NCI-H748 treated with DMSO at 0.1 percent for 48 hours (cell line): ENCODE data around the gene CD177.
"Not testable (repeated sequence)": the region's sequence is repeated elsewhere in the genome, so short reads cannot be mapped to it uniquely, and the experiment has no call there.

Source experiments
- DNase-seq: peaks from one replicate; lab custom pipeline; 2025; lab: John Stamatoyannopoulos, UW

The CD177 gene

GRCh38 chr19:43332058-43332922, 21.2 kb upstream of the CD177 start:
- no peak for DNase-seq

- DNase-seq: not testable (repeated sequence)
These were observed 17.0 kb upstream of the CD177 start for GRCh38 chr19:43336508-43336907.

DNA sequence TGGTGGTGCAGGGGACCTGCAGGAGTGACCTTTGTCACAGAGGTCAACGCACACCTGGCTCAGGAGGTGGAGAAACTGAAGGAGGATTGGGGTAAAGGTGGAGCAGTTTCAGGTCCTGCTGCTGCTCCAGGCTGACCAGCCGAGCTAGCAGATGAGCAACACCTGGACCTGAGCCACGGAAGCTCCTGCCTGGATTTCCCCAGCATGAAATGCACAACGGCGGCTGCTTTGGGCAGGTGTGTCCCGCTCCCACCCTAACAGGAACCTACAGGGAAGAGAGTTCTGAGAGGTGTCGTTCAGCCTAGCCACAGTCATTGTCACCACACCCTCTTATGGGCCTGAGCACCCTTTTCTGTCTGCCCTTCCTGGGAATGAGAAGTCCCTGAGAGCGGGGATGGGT, 15.7 kb upstream of the CD177 start:
- no peak for DNase-seq

DNA sequence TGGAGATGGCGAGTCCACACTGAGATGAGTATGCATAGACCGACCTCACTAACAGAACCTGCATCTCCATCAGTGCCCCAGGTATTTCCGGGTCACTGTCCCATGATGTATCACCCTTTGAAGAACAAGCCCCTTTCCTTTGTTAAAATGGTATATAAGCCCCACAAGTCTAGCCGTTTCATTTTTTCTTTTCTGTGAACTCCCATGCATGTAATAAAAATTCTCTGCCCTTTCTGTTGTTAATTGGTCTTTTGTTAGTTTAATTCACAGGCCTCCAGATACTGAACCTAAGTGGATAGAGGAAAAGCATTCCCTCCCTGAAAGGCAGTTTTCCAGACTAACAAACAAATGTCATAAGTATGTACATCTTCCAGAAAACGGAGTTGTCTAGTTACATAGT, 15.0 kb upstream of the CD177 start:
- DNase-seq: no peak

DNA sequence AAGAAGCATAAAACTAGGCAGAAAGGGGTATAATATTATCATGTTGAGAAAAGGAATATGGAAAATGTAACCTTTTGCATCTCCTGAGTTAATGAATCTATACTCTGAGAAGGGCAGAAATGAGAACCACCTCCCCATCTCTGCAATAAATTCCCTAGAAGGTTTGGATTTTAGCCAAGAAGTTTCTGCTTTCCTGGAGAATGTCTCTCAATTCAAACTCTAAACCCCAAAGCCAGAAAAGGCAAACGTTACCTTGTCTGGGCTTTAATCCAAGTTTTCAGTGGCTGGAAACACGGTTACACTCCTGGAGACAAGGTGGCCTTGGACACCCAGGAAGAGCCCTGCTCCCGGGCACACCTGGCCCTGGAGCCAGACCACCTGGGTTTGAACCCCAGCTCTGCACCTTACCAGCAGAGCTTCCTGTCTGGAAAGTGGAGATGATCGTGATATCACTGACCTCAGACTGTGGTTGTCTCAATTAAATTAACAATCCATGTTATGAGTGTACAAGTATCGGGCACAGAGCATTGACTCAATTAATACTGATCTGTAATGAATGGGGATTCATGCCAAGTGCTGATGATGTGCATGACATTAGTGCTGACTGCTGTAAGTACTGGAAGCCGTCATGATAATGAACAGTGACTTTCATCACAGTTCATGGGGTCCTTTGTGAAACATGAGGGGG, 14.1 kb upstream of the CD177 start:
- DNase-seq: not testable (repeated sequence)

DNA sequence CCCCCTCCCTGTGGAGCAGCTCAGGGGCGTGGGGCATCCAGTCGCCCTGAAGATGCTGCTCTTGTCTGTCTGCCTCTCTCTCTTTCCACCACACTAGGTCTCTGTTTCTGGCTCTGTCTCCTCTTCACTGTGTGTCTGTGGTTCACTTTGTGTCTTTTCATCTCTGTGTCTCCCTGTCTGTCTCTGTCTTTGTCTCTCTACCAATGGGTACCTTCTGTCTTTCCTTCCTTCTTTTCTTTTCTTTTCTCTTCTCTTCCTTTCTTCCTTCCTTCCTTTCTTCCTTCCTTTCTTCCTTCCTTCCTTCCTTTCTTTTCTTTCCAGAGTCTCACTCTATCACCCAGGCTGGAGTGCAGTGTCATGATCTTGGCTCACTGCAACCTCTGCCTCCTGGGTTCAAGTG, 13.4 kb upstream of the CD177 start:
- not testable (repeated sequence) for DNase-seq

- not testable (repeated sequence) for DNase-seq
These were observed 12.4 kb upstream of the CD177 start for GRCh38 chr19:43341098-43341497.

GRCh38 chr19:43342104-43342503, 11.4 kb upstream of the CD177 start:
- DNase-seq: peak; percentile 98

GRCh38 chr19:43344347-43344925, 9.1 kb upstream of the CD177 start:
- not testable (repeated sequence) for DNase-seq

DNA sequence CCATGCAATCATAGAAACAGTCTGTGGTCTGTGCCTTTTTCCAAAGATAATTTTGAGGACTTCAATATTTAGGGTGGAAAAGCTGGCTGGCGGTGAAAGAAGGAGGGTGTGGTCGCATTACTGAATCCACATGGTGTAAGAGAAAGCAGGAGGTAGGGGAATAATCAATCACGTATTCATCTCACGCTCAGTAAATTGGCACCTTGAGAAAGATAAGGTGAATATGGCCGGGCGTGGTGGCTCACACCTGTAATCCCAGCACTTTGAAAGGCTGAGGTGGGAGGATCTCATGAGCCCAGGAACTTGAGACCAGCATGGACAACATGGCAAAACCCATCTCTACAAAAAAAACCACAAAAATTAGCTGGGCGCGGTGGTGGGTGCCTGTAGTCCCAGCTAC, 3.7 kb upstream of the CD177 start:
- DNase-seq: not testable (repeated sequence)

GRCh38 chr19:43351998-43352746, 1.3 kb upstream of the CD177 start:
- DNase-seq: no peak

DNA sequence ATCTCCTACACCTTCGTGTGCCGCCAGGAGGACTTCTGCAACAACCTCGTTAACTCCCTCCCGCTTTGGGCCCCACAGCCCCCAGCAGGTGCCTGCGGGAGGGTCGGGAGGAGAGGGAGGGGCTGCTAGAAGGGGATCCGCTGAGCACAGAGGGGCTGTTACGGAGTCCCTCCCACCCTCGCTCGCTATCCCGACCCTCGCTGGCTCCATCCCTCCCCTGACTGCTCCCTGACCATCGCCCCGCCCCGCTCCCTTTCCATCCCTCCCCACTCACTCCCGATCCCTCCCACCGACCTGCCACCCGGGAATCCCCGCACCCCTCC, 780 bp downstream of the CD177 start:
- no peak for DNase-seq

- not testable (repeated sequence) for DNase-seq
These were observed 3.3 kb downstream of the CD177 start for GRCh38 chr19:43356749-43357148.

DNA sequence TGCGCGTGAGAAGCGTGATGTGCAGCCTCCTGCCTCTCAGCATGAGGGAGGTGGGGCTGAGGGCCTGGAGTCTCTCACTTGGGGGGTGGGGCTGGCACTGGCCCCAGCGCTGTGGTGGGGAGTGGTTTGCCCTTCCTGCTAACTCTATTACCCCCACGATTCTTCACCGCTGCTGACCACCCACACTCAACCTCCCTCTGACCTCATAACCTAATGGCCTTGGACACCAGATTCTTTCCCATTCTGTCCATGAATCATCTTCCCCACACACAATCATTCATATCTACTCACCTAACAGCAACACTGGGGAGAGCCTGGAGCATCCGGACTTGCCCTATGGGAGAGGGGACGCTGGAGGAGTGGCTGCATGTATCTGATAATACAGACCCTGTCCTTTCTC, 8.7 kb downstream of the CD177 start:
- no peak for DNase-seq

DNA sequence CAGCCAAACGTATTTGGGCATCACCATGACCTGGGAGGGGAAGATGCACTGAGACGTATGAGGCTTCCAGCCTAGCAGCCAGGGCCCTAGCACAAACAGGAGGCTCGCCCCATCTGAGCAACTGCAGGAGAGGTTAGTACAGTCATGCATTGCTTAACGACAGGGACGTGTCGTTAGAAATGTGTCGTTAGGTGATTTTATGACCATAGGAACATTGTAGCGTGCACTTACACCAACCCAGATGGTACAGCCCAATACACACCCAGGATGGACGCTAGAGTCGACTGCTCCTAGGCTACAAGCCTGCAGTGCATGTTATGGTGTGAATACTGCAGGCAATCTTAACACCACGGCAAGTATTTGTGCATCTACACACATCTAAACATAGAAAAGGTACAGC, 9.3 kb downstream of the CD177 start:
- no peak for DNase-seq

DNA sequence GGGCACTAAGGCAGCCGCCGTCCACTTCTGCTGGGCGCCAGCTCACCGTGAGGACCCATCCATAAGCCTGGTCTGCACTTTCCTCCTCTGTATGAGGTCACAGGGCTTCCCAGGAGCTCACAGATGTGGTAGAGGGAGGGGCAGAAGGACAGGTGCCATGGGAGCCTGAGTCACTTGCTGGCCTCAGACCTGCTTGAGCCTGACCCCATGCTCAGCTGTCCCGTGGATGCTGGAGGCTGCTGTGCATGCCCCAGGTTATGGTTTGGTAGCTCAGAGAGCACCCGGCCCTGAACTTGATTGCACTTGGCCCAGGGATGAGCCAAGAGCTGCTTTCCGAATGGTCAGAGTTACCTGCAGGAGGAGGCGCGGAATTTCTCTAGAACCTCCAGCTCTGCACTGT, 12.2 kb downstream of the CD177 start:
- not testable (repeated sequence) for DNase-seq

- DNase-seq: no peak
These were observed 14.3 kb downstream of the CD177 start for GRCh38 chr19:43367822-43368221.

DNA sequence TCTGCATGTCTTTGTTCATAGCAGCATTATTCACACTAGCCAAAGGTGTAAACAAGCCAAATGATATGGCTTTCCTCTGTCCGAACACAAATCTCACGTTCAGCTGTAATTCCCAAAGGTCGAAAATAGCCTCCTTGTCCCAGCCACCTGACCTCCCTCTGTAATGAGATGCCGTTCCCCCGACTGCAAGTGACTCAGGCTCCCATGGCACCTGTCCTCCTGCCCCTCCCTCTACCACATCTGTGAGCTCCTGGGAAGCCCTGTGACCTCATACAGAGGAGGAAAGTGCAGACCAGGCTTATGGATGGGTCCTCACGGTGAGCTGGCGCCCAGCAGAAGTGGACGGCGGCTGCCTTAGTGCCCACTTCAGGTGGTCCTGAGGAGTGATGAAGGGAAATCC, 15.4 kb downstream of the CD177 start:
- DNase-seq: not testable (repeated sequence)

- no peak for DNase-seq
These were observed 18.4 kb downstream of the CD177 start for GRCh38 chr19:43371909-43372308.

- no peak for DNase-seq
These were observed 19.0 kb downstream of the CD177 start for GRCh38 chr19:43372462-43372861.

GRCh38 chr19:43377624-43378023, 24.1 kb downstream of the CD177 start:
- not testable (repeated sequence) for DNase-seq

GRCh38 chr19:43380008-43380407, 26.5 kb downstream of the CD177 start:
- DNase-seq: no peak
